HEK293T (cell line): ENCODE data around the gene PTTG1IP.

Experiments used
- ARNT ChIP-seq: fragments of 450-650 bp; IDR thresholded peaks from 2 replicates; pipeline ENCODE4 v1.6.1; 2017; ENCODE audit warnings: mild to moderate bottlenecking
- BHLHE40 ChIP-seq: fragments of 450-650 bp; IDR thresholded peaks from 2 replicates; pipeline ENCODE4 v1.6.1; 2016; ENCODE audit warnings: mild to moderate bottlenecking, moderate library complexity, borderline replicate concordance
- CTBP1 ChIP-seq: fragments of 450-650 bp; IDR thresholded peaks from 2 replicates; pipeline ENCODE4 v1.6.1; 2016; ENCODE audit warnings: borderline replicate concordance
- ELF4 ChIP-seq: fragments of 450-650 bp; IDR thresholded peaks from 2 replicates; pipeline ENCODE4 v1.6.1; 2017; ENCODE audit warnings: antibody characterized with exemption
- FOXA1 ChIP-seq: fragments of 450-650 bp; IDR thresholded peaks from 2 replicates; pipeline ENCODE4 v1.6.1; 2016; ENCODE audit warnings: mild to moderate bottlenecking
- FOXK2 ChIP-seq: fragments of 450-650 bp; IDR thresholded peaks from 2 replicates; pipeline ENCODE4 v1.6.1; 2016; ENCODE audit warnings: mild to moderate bottlenecking
- FOXM1 ChIP-seq: fragments of 450-650 bp; IDR thresholded peaks from 2 replicates; pipeline ENCODE4 v1.6.1; 2017; ENCODE audit warnings: mild to moderate bottlenecking, borderline replicate concordance
- HDGF ChIP-seq: fragments of 450-650 bp; IDR thresholded peaks from 2 replicates; pipeline ENCODE4 v1.6.1; 2017; ENCODE audit warnings: antibody characterized with exemption, borderline replicate concordance
- LEF1 ChIP-seq: fragments of 450-650 bp; IDR thresholded peaks from 2 replicates; pipeline ENCODE4 v1.6.1; 2017; ENCODE audit warnings: mild to moderate bottlenecking, borderline replicate concordance
- NFRKB ChIP-seq: fragments of 450-650 bp; IDR thresholded peaks from 2 replicates; pipeline ENCODE4 v1.6.1; 2016; ENCODE audit warnings: mild to moderate bottlenecking, moderate library complexity
- SP1 ChIP-seq: fragments of 450-650 bp; IDR thresholded peaks from 2 replicates; pipeline ENCODE4 v1.6.1; 2017
- SUZ12 ChIP-seq: fragments of 450-650 bp; IDR thresholded peaks from 2 replicates; pipeline ENCODE4 v1.6.1; 2016; ENCODE audit warnings: mild to moderate bottlenecking
- ZNF384 ChIP-seq: fragments of 450-650 bp; IDR thresholded peaks from 2 replicates; pipeline ENCODE4 v1.6.1; 2016

DNA sequence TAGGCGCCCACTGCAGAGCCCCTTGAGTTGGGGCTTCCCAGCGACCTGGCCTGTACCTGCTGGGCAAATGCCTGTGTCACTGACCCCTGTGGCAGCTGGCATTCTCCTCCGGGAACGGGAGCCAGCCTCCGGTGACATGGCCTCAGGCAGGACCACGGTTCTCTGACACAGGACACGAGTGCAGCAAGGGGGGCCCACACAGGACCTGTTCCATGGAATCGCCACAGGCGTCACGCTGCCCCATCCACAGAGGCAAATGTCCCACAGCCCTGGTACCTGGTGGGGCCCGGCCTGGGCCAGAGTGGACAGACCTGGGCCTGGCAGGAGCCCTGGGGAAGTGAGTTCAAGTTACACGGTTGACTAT, 44.6 kb upstream of the PTTG1IP start:
- TF ChIP-seq ELF4 (no peak), SP1 (no peak), SUZ12 (no peak), CTBP1 (no peak), LEF1 (no peak), FOXM1 (no peak), ZNF384 (no peak), FOXK2 (no peak), HDGF (no peak), FOXA1 (no peak), ARNT (no peak), BHLHE40 (no peak), NFRKB (no peak)
